ENCODE results near the gene LIG4.

LIG4 gene

GRCh38 chr13:108168929-108169328, 46.4 kb downstream of the LIG4 start:
- no peak for TF ChIP-seq CTCF (IDR thresholded peaks at IDR 0.05; ENCODE audit: insufficient read depth, missing control alignments)
- FAIRE-seq = no peak

DNA sequence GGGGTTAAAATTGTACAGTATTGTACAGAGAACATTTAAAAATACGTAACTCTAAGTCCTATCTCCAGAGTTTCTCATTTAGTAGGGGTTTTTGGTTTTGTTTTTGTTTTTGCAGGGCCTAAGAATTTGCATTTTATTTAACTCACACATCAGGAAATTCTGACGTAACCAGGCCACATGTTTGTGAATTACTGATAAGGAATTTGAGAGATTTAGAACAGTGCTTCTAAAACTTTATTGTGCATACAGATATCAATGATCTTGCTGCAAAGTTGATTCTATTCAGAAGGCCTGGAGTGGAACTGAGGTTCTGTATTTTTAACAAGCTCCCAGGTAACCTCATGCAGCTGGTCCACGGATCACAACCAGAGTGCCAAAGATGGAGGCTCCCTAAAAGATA, 49.3 kb downstream of the LIG4 start:
- FAIRE-seq = no peak
- no peak for TF ChIP-seq CTCF (IDR thresholded peaks at IDR 0.05; ENCODE audit: insufficient read depth, missing control alignments)
- DNase-seq (ENCODE audit: insufficient read length, low spot score) = no peak

More at GRCh38 chr13:108168929-108169328, 46.4 kb downstream of the LIG4 start:
- no peak for DNase-seq (ENCODE audit: insufficient read length, low spot score)

- DNase-seq (ENCODE audit: insufficient read length, low spot score) (no peak), FAIRE-seq (no peak)
- TF ChIP-seq CTCF (IDR thresholded peaks at IDR 0.05; ENCODE audit: insufficient read depth, missing control alignments) = no peak
These were observed 56.6 kb downstream of the LIG4 start for GRCh38 chr13:108158746-108159145.
